ENCODE measurements around the gene FAM43A. TPM values are rescaled to one million over a fixed set of nuclear protein-coding genes. Genes with fewer than 3 reads are reported as not detected.
A peak's percentile ranks its signal among the peaks of the same experiment; 100 is the strongest.

Gene FAM43A
- total RNA-seq, 4 donors from 2014 or later = 24.5 to 42.8 (median 32.5) TPM

DNA sequence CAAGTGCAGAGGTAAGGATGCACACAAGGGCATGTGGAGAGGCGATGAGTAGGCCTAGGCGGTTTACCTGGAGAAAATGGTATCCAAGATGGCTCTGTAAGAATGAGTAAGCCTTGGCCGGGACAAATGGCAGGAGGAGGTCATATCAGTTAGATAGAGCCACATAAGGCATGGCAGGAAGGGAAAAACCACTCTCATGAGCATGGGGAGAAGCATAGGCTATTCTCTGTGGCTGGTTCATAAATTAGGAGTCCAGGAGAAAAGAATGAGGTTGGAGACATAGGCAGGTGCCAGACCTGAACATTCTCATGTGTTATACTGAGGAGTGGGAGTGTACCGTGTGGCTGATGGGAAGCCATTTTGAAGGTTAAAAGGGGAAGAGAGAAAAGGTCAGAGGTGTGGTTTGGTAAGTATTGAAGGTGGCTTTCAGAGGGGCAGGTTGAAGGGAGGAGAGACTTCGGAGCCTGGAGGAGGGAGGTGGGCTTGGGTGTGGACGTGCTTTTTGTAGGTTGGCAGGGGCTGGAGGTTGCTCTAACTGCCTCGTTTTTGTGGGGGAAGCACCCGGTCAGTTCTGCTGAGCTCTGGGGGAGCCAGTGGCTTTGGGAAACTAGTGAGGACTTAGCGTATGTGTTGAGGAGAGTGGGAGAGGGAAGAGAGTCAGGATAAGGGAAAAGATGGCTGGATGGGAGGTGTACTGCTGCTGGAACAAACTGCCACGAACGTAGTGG is 4.6 kb upstream of the FAM43A start:
- Histone ChIP-seq H3K36me3 (no peaks in the 10 kb centered on the region), H3K4me3 (no peak overlapping the region), H3K27me3 (peaks cover 0 to 12% (median 0%) of the 10 kb centered on the region in 4 donors), H3K27ac (replicated peaks in 1 of 4) (no peak overlapping the region), H3K4me1 (peaks cover 9 to 22% (median 16%) of the 10 kb centered on the region in 4 donors), H3K9me3 (no peaks in the 10 kb centered on the region)
- TF ChIP-seq, protein P1, sequence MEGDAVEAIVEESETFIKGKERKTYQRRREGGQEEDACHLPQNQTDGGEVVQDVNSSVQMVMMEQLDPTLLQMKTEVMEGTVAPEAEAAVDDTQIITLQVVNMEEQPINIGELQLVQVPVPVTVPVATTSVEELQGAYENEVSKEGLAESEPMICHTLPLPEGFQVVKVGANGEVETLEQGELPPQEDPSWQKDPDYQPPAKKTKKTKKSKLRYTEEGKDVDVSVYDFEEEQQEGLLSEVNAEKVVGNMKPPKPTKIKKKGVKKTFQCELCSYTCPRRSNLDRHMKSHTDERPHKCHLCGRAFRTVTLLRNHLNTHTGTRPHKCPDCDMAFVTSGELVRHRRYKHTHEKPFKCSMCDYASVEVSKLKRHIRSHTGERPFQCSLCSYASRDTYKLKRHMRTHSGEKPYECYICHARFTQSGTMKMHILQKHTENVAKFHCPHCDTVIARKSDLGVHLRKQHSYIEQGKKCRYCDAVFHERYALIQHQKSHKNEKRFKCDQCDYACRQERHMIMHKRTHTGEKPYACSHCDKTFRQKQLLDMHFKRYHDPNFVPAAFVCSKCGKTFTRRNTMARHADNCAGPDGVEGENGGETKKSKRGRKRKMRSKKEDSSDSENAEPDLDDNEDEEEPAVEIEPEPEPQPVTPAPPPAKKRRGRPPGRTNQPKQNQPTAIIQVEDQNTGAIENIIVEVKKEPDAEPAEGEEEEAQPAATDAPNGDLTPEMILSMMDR (IDR thresholded peaks at IDR 0.05) = no peak
- TF ChIP-seq POLR2AphosphoS5 (IDR thresholded peaks at IDR 0.05) (no peak), EP300 (IDR thresholded peaks at IDR 0.05) (no peak), POLR2A (IDR thresholded peaks at IDR 0.05; ENCODE audit: low read depth) (no peak)
- WGBS = 74% methylated on average over 11 of the region's 11 CpGs
- no peak for DNase-seq (ENCODE audit: extremely low spot score)
- intact Hi-C loops (cut with DNase I) = loop anchor here (10.0 kb wide), 1 partner anchor 844 kb away; no protein-coding TSS in a partner anchor

DNA sequence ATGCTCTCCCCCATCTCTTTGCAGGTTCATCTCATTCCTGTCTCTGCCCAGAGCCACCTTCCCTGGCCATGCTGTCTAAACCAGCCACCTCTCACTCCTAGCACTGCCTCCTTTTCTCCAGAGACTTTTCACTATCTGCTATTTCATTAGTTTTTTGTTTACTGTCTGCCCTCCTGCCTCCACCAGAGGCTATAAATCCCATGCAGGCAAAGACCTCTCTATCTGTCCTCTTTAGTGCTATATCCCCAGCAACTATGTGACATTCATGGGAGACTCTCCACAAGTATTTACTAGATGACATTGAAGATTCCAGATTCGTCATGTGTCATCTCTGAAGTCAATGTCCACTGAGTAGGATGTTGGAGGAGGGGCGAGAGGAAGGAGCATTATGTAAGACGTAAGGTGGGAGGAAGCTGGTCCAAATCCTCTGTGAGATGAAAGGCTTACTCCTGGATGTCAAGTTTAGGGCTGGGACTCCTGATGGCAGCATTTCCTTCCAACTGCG is 3.4 kb upstream of the FAM43A start:
- 29% methylated on average over 4 of the region's 4 CpGs for WGBS
- H3K27ac ChIP-seq (replicated peaks in 1 of 4) = peak overlapping the region in 1 of 4 donors; percentile 24
- no peaks in the 10 kb centered on the region for H3K9me3 ChIP-seq
- H3K27me3 ChIP-seq = peaks cover 0 to 1% (median 0%) of the 10 kb centered on the region in 4 donors
- peaks cover 13 to 31% (median 27%) of the 10 kb centered on the region in 4 donors for H3K4me1 ChIP-seq
- TF ChIP-seq EP300 (IDR thresholded peaks at IDR 0.05) = no peak
- no peak for TF ChIP-seq POLR2AphosphoS5 (IDR thresholded peaks at IDR 0.05)
- no peak for TF ChIP-seq POLR2A (IDR thresholded peaks at IDR 0.05; ENCODE audit: low read depth)
- TF ChIP-seq, protein P1 (IDR thresholded peaks at IDR 0.05) = no peak
- no peaks in the 10 kb centered on the region for H3K36me3 ChIP-seq
- no peak overlapping the region for H3K4me3 ChIP-seq
- intact Hi-C loops (cut with DNase I) = loop anchor here (2.0 to 10.0 kb wide), 2 partner anchors 425 to 843 kb away; no protein-coding TSS in a partner anchor
- no peak for DNase-seq (ENCODE audit: extremely low spot score)

DNA sequence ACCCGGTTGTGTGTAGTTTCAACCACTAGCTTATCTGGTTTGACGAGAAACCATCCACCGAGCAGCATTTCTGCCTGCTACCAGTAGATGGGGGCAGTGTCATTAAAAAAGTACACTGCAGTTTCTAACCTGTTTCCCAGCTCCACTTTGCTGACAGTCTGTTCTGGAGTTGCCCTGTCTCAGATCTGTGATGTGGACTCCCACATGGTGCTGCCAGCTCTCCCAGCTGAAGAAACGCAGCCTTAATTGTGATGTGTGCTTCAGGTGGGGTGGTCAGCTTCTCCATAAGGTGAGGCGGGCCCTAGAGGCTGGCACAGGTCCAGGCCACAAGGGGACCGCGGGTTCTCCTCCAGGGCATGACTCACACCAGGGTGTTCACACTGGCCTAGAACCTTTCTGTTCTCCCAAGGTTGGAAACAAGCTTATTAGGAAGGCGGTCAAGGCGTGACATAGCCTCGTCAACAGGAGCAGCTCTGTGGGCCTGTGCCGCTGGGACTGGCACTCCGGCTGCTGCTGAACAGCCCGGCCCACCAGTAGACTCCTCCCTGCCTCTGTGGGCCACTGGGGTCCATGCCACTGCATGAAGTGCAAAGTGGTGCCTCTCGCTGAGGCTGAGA is 2.9 kb upstream of the FAM43A start:
- 60% methylated on average over 6 of the region's 14 CpGs for WGBS
- H3K27ac ChIP-seq (replicated peaks in 1 of 4) = peak overlapping the region in 3 of 4 donors; percentile 10 to 24 (median 11)
- intact Hi-C loops (cut with DNase I) = loop anchor here (2.0 to 10.0 kb wide), 2 partner anchors 424 to 842 kb away; no protein-coding TSS in a partner anchor

DNA sequence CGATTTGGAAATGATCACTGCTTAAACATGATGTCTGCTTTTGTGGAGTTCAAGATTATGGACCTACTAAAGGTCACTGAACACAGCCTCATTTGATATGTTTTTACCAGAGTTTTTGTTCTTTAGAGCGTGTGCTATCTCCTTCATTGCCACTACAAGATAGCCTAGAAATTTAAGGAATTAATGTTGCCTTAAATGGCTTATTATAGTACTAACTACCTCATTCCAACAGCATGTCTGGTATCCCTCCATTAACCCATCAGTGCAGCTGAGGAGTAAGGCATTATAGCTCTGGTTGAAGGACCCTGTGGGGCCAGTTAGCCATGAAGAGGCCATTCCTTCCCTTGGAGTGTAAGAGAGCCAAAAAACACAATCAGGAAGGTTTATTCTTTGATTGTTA is 2.3 kb upstream of the FAM43A start:
- no peaks in the 10 kb centered on the region for H3K27me3 ChIP-seq
- peaks cover 22 to 43% (median 38%) of the 10 kb centered on the region in 4 donors for H3K4me1 ChIP-seq
- H3K27ac ChIP-seq (replicated peaks in 1 of 4) = peak overlapping the region in 2 of 4 donors; percentile 11 to 24
- TF ChIP-seq POLR2AphosphoS5 (IDR thresholded peaks at IDR 0.05) (no peak), EP300 (IDR thresholded peaks at IDR 0.05) (no peak), POLR2A (IDR thresholded peaks at IDR 0.05; ENCODE audit: low read depth) (no peak)
- TF ChIP-seq, protein P1 (IDR thresholded peaks at IDR 0.05) = no peak
- no peaks in the 10 kb centered on the region for H3K9me3 ChIP-seq
- intact Hi-C loops (cut with DNase I) = loop anchor here (2.0 to 10.0 kb wide), 2 partner anchors 423 to 841 kb away; no protein-coding TSS in a partner anchor
- no peaks in the 10 kb centered on the region for H3K36me3 ChIP-seq
- no peak overlapping the region for H3K4me3 ChIP-seq
- WGBS = 88% methylated on average over 2 of the region's 2 CpGs
- no peak for DNase-seq (ENCODE audit: extremely low spot score)

More for the DNA sequence above, 2.9 kb upstream of the FAM43A start:
- Histone ChIP-seq H3K27me3 (no peaks in the 10 kb centered on the region), H3K4me3 (no peak overlapping the region), H3K4me1 (peaks cover 17 to 37% (median 32%) of the 10 kb centered on the region in 4 donors), H3K36me3 (no peaks in the 10 kb centered on the region), H3K9me3 (no peaks in the 10 kb centered on the region)
- DNase-seq (ENCODE audit: extremely low spot score) = no peak
- no peak for TF ChIP-seq EP300 (IDR thresholded peaks at IDR 0.05)
- TF ChIP-seq POLR2A (IDR thresholded peaks at IDR 0.05; ENCODE audit: low read depth) = no peak
- peak; percentile 17 to 43 for TF ChIP-seq POLR2AphosphoS5 (IDR thresholded peaks at IDR 0.05)
- TF ChIP-seq, protein P1 (IDR thresholded peaks at IDR 0.05) = peak; percentile 80 to 96 (median 92)
